Brain microvascular endothelial cell (primary cell): ENCODE data around the gene ABHD17C.

Experiments
- DNase-seq: peaks from one replicate; pipeline ENCODE4 v3.0.0-alpha.2; 2020
- H3K27ac ChIP-seq: fragments of 250-450 bp; sonication (Bioruptor Pico); 2 replicates; pipeline ENCODE4 v1.5.1; 2020; ENCODE audit warnings: mild to moderate bottlenecking, moderate library complexity
- H3K27me3 ChIP-seq: fragments of 250-450 bp; sonication (Bioruptor Pico); replicated peaks from 2 replicates; pipeline ENCODE4 v1.5.1; 2020; ENCODE audit warnings: mild to moderate bottlenecking
- H3K36me3 ChIP-seq: fragments of 250-450 bp; sonication (Bioruptor Pico); replicated peaks from 2 replicates; pipeline ENCODE4 v1.5.1; 2020; ENCODE audit warnings: mild to moderate bottlenecking
- H3K4me3 ChIP-seq: 2 replicates; pipeline ENCODE4 v1.5.1; 2011; ENCODE audit warnings: low read depth, mild to moderate bottlenecking, control low read depth, low read length, moderate library complexity
- in situ Hi-C: cut with HindIII; loops from 2 replicates; pipeline ENCODE4 v1.10.0; 2017; ENCODE audit warnings: low sequenced_read_pairs, low pct_ligation_motif_present
- TF ChIP-seq, protein P1 (sequence below): IDR thresholded peaks from 2 replicates; pipeline ENCODE4 v1.5.1; 2011; ENCODE audit warnings: low read depth, mild to moderate bottlenecking, moderate library complexity, low read length, control low read depth, inconsistent platforms; ENCODE audit errors: missing control alignments

Gene ABHD17C

DNA sequence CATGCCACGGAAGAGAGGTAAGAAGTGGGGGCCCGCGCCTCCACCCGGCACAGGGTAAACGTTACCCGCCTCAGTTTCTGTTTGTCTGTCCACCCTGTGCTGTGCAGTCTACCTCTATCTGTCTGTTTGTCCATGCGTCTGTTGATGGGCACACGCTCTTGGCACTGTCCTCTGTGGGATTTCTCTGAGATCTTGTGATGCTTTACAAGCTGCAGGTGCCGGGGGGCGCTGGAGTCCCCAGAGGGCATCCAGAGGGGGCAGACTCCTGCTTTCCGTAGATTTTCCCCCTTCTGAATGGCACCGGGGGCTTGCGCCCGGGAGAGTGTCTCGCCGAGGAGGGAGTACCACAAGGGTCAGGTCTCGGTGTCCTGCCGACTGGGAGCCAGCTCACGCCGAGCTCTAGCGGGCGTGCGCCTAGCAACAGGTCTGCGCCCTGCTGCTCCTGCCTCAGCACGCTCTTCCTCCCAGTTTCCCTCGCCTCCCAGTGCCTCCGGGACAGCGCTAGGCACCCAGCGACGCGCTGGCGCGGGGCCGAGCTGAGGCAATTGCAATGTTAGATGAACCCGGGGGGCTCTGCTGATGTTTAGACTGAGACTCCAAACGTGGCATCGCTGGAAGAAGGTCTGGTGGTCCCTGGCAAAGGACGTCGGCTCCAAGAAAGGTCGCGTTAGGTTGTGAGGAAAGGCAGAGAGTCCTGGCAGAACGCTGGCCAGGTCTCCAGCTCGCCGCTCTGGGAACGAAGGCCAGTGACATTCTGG is 84.7 kb downstream of the ABHD17C start:
- no peak for DNase-seq
- Histone ChIP-seq H3K27ac (no peak overlapping the region), H3K36me3 (no peaks in the 10 kb centered on the region), H3K4me3 (peak overlapping the region; percentile 59), H3K27me3 (no peaks in the 10 kb centered on the region)
- in situ Hi-C loops: no loop called here
- TF ChIP-seq, protein P1, sequence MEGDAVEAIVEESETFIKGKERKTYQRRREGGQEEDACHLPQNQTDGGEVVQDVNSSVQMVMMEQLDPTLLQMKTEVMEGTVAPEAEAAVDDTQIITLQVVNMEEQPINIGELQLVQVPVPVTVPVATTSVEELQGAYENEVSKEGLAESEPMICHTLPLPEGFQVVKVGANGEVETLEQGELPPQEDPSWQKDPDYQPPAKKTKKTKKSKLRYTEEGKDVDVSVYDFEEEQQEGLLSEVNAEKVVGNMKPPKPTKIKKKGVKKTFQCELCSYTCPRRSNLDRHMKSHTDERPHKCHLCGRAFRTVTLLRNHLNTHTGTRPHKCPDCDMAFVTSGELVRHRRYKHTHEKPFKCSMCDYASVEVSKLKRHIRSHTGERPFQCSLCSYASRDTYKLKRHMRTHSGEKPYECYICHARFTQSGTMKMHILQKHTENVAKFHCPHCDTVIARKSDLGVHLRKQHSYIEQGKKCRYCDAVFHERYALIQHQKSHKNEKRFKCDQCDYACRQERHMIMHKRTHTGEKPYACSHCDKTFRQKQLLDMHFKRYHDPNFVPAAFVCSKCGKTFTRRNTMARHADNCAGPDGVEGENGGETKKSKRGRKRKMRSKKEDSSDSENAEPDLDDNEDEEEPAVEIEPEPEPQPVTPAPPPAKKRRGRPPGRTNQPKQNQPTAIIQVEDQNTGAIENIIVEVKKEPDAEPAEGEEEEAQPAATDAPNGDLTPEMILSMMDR: no peak

DNA sequence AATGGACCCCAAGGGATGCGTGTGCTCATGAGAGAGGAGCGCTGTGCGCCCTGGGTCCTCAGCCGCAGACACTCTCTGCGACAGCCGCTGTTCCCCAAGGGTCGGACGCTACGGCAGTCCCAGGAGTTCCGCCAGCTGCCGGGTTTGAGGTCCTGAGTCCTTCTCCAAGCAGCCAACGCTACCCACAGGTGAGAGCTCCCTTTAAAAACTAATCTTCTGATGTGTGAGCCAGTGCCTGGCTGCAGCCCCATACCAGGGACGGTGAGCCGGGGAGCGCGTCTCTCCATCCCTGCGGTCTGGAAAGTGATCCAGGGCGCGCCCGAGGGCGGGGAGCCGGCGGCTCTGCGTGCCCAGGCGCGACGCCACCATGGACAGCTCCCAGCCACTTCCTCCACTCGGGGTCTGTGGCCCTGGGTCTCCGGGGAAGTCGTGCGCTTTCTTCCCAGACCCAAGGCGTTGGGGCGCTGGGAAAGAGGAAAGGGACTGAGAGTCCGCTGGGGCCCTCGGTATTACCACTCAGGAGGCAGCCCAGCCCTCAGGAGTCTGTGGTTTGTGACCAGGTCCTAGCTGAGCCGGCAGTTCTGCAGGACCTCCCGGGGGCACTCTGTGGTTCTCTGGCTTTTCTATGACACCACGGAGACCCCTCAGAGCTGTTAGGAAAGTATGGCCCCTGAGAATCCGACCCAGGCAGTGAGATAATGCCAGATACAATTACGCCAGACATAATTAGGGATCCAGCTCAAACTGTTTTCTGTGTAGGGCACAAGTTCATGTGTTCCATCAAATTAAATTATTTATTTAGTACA is 85.5 kb downstream of the ABHD17C start:
- no peak overlapping the region for H3K27ac ChIP-seq
- no peaks in the 10 kb centered on the region for H3K36me3 ChIP-seq
- in situ Hi-C loops: no loop called here
- no peaks in the 10 kb centered on the region for H3K27me3 ChIP-seq
- TF ChIP-seq, protein P1: no peak
- peak overlapping the region; percentile 59 for H3K4me3 ChIP-seq
- peak; percentile 28 for DNase-seq

DNA sequence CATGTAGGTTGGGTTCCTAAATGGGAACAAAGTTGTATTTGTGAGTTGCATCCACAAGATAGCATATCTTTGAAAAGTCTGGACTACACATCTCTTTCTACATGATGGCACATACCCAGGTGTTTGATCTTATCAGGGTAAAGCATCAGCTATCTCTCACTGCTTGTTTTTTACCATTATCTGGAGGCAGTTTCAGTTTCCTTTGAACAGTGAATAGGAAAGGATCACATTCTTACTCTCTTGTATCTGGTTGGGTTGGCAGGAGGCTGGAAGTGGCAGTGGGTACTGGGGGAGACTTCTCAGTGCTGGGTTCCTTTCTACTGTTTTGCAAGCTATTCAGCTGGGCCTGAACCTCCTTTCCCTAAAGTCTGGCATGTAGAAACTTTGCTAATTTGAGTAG is 88.2 kb downstream of the ABHD17C start:
- no peak for DNase-seq
- in situ Hi-C loops: no loop called here

DNA sequence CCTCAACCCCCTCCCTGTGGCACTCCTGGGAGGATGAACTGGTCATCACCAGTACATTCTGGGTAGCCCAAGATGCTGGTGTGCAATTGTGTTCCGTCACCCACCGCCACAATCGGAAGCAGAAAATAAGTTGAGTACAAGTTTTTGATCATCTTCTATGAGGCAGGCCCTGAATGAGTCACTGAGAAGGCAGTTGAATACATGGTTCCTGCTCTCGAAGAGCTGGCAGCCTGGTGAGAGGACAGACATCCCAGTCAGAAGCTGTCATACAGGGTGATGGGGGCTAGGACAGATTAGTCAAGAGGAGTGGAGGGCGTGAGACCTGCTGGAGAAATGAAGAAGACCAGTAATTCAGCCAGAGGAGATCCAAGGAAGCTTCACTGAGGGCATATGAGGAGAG is 90.2 kb downstream of the ABHD17C start:
- Histone ChIP-seq H3K4me3 (no peak overlapping the region), H3K27me3 (no peaks in the 10 kb centered on the region), H3K36me3 (no peaks in the 10 kb centered on the region), H3K27ac (no peak overlapping the region)
- DNase-seq: peak; percentile 12
- TF ChIP-seq, protein P1: no peak
- in situ Hi-C loops: no loop called here

More for the DNA sequence above, 88.2 kb downstream of the ABHD17C start:
- H3K4me3 ChIP-seq: no peak overlapping the region
- H3K27me3 ChIP-seq: no peaks in the 10 kb centered on the region
- TF ChIP-seq, protein P1: no peak
- no peaks in the 10 kb centered on the region for H3K36me3 ChIP-seq
- no peak overlapping the region for H3K27ac ChIP-seq

DNA sequence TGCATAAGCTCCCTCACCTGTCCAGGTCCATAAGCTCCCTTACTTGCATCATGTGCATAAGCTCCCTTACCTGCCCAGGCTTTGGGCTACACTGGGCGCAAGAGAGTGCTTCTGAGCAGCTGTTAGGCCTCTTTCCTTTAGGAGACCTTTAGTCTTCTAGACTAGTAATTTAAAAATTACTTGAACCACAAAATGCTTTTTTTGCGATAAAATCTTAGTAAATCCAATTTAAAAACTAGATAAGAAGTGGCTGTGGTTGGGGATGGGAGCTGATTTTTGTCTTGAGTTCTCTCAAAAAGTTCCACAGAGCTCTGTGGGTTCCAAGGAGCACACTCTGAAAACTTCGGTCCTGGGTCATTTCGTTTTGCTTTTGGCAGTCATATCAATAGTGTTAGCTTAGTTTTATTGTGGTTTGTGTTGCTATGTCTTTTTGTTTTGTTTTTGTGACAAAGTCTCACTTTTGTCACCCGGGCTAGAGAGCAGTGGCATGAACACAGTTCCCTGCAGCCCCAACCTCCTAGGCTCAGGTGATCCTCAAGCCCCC is 90.8 kb downstream of the ABHD17C start:
- in situ Hi-C loops: no loop called here
- H3K4me3 ChIP-seq: no peak overlapping the region
- H3K36me3 ChIP-seq: no peaks in the 10 kb centered on the region
- no peak for DNase-seq
- TF ChIP-seq, protein P1: no peak
- no peak overlapping the region for H3K27ac ChIP-seq
- no peaks in the 10 kb centered on the region for H3K27me3 ChIP-seq
